Left lung (tissue), 10 donors: ENCODE measurements around the gene FBXL16. TPM values are rescaled to one million over a fixed set of nuclear protein-coding genes. Genes with fewer than 3 reads are reported as not detected.
"Not testable (repeated sequence)": the region's sequence is repeated elsewhere in the genome, so short reads cannot be mapped to it uniquely, and the experiment has no call there.

Experiments used
- ATAC-seq: fragments of 200-7000 bp; cut with Tn5 transposase; one replicate; pipeline ENCODE4 v1.9.1; 2020; ENCODE audit warnings: moderate library complexity
- DNase-seq, 4 donors: peaks; one replicate each; pipeline ENCODE4 v3.0.0-alpha.2; 2013 to 2020
- H3K27ac ChIP-seq, 2 donors: fragments of 200-600 bp; sonication (generic) in 1 of 2; one replicate each; pipeline versions ENCODE4 v1.5.0 to v1.8.0; 2020 to 2021
- H3K27me3 ChIP-seq, 2 donors: fragments of 200-600 bp; sonication (generic) in 1 of 2; one replicate each; pipeline versions ENCODE4 v1.5.0 to v1.8.0; 2020 to 2021
- H3K36me3 ChIP-seq, 2 donors: fragments of 200-600 bp; sonication (generic) in 1 of 2; one replicate each; pipeline versions ENCODE4 v1.5.0 to v1.8.0; 2020 to 2021
- H3K4me1 ChIP-seq, 2 donors: fragments of 200-600 bp; one replicate each; pipeline ENCODE4 v1.8.0; 2021
- H3K4me3 ChIP-seq, 2 donors: fragments of 200-600 bp; sonication (generic) in 1 of 2; one replicate each; pipeline versions ENCODE4 v1.5.0 to v1.8.0; 2020 to 2021; ENCODE audit warnings: mild to moderate bottlenecking in 1 of 2
- H3K9me3 ChIP-seq, 2 donors: fragments of 200-600 bp; sonication (generic) in 1 of 2; one replicate each; pipeline versions ENCODE4 v1.5.0 to v1.8.0; 2020 to 2021
- CTCF ChIP-seq, 2 donors: fragments of 200-600 bp; sonication (generic) in 1 of 2; IDR thresholded peaks; one replicate each; pipeline versions ENCODE4 v1.5.0 to v1.8.0; 2021; ENCODE audit warnings: antibody characterized with exemption in 2 of 2
- intact Hi-C, 2 donors: fragments of 100-400 bp; cut with DNase I; formaldehyde crosslinking; loops; one replicate each; pipeline versions ENCODE4 v1.11.2 to v1.14.2; 2022
- polyA plus RNA-seq, 6 donors: library from polyadenylated mRNA; unstranded; fragments of 120-200 nt; gene quantifications; one replicate each; pipeline ENCODE4 v1.2.1, GENCODE V29; 2013; ENCODE audit not compliant: insufficient read length in 6 of 6
- total RNA-seq, 2 donors: library from RNA; stranded (reverse); fragmentation: NEBNext Ultra II Directional; extraction: Animal tissue kit (Norgen Biotek cat#: 25700); gene quantifications; one replicate each; pipeline ENCODE4 v1.2.1, GENCODE V29; 2021
- donor health status: DM: no; HTN: yes; CAD: no.
- donor health status: DM: no; HTN: no; CAD: no.

Gene FBXL16
- total and polyA plus RNA-seq, 8 donors, result 0.48 to 5.7 (median 0.72) TPM

GRCh38 chr16:715477-716199 lies 10.0 kb upstream of the FBXL16 start:
- H3K36me3 ChIP-seq, result no peaks in the 10 kb centered on the region
- H3K27me3 ChIP-seq, result peaks cover 5 to 79% of the 10 kb centered on the region in 2 donors
- no peak for TF ChIP-seq CTCF (IDR thresholded peaks at IDR 0.05)
- ATAC-seq (peak; percentile 1), DNase-seq (no peak)
- H3K9me3 ChIP-seq, result no peaks in the 10 kb centered on the region
- H3K4me1 ChIP-seq, result peaks cover 17 to 53% of the 10 kb centered on the region in 2 donors
- intact Hi-C loops, result no loop called here
- H3K27ac ChIP-seq, result no peak overlapping the region
- peak overlapping the region; percentile 62 to 65 for H3K4me3 ChIP-seq

GRCh38 chr16:714558-715476 lies 9.2 kb upstream of the FBXL16 start, which contains the start of gene METRN:
METRN (plus strand) TSS chr16:715118; CDS start chr16:715290, 172 bp downstream.
- TF ChIP-seq CTCF (IDR thresholded peaks at IDR 0.05), result no peak
- H3K27ac ChIP-seq, result no peak within 1 kb of the TSS
- peaks cover 11 to 45% of the 10 kb centered on the region in 2 donors for H3K4me1 ChIP-seq
- H3K4me3 ChIP-seq, result peak within 1 kb of the TSS; percentile 62 to 65
- DNase-seq (peak; percentile 84 to 97 (median 90)), ATAC-seq (peak; percentile 91)
- no peaks in the 10 kb centered on the region for H3K36me3 ChIP-seq
- H3K9me3 ChIP-seq, result no peaks in the 10 kb centered on the region
- H3K27me3 ChIP-seq, result peaks cover 12 to 81% of the 10 kb centered on the region in 2 donors
- intact Hi-C loops, result loop anchor here in 1 of 2 donors (5.0 kb wide), 1 partner anchor 67 kb away; no protein-coding TSS in a partner anchor

GRCh38 chr16:714079-714478 lies 8.5 kb upstream of the FBXL16 start:
- ATAC-seq (no peak), DNase-seq (no peak)
- Histone ChIP-seq H3K4me3 (no peak overlapping the region), H3K27ac (no peak overlapping the region), H3K27me3 (peaks cover 12 to 87% of the 10 kb centered on the region in 2 donors), H3K36me3 (no peaks in the 10 kb centered on the region), H3K4me1 (peaks cover 11 to 41% of the 10 kb centered on the region in 2 donors), H3K9me3 (no peaks in the 10 kb centered on the region)
- no peak for TF ChIP-seq CTCF (IDR thresholded peaks at IDR 0.05)
- intact Hi-C loops, result loop anchor here in 1 of 2 donors (5.0 kb wide), 1 partner anchor 68 kb away; no protein-coding TSS in a partner anchor

GRCh38 chr16:712740-713250 lies 7.2 kb upstream of the FBXL16 start:
- H3K36me3 ChIP-seq, H3K9me3 ChIP-seq, DNase-seq, H3K27ac ChIP-seq, H3K4me3 ChIP-seq: not testable (repeated sequence)
- peaks cover 12 to 94% of the 10 kb centered on the region in 2 donors for H3K27me3 ChIP-seq
- peaks cover 11 to 38% of the 10 kb centered on the region in 2 donors for H3K4me1 ChIP-seq
- TF ChIP-seq CTCF (IDR thresholded peaks at IDR 0.05), result peak; percentile 6 to 16
- ATAC-seq, result peak; percentile 5
- intact Hi-C loops, result loop anchor here in 1 of 2 donors (5.0 kb wide), 1 partner anchor 70 kb away; no protein-coding TSS in a partner anchor
